Endothelial cell of umbilical vein (primary cell): ENCODE results near the gene PRKAR1B.

Experiments
- EZH2 ChIP-seq: IDR thresholded peaks from 2 replicates; pipeline ENCODE4 v1.6.1; 2012; ENCODE audit warnings: borderline replicate concordance, low read depth, mild to moderate bottlenecking, moderate library complexity, low read length, inconsistent platforms; ENCODE audit not compliant: severe bottlenecking
- GATA2 ChIP-seq: IDR thresholded peaks from 2 replicates; pipeline ENCODE4 v1.7.0; 2011; ENCODE audit warnings: low read depth, mild to moderate bottlenecking, moderate library complexity, mixed read lengths, low read length; ENCODE audit not compliant: insufficient read length, insufficient read depth
- MAX ChIP-seq: IDR thresholded peaks from 2 replicates; pipeline ENCODE4 v1.6.1; 2011; ENCODE audit not compliant: insufficient read depth, insufficient read length
- MYC ChIP-seq: IDR thresholded peaks from one replicate; pipeline ENCODE4 v1.6.1; 2011; ENCODE audit warnings: mild to moderate bottlenecking, low read depth, low read length
- POLR2A ChIP-seq: IDR thresholded peaks from 2 replicates; pipeline ENCODE4 v1.6.1; 2012; ENCODE audit warnings: low read depth, mild to moderate bottlenecking, control low read depth, low read length
- POLR2AphosphoS5 ChIP-seq: IDR thresholded peaks from 2 replicates; pipeline ENCODE4 v1.6.1; 2012; ENCODE audit warnings: low read depth, mild to moderate bottlenecking, control low read depth, low read length, moderate library complexity; ENCODE audit not compliant: insufficient read depth
- TF ChIP-seq, protein P1 (sequence below), 2 donors: IDR thresholded peaks; 1 replicate in 1 of 2; 2 replicates in 1 of 2; pipeline ENCODE4 v1.5.1; 2011; ENCODE audit warnings: low read length in 2 of 2, mild to moderate bottlenecking in 2 of 2, moderate library complexity in 2 of 2, control low read depth in 1 of 2, inconsistent platforms in 1 of 2, low read depth in 1 of 2; ENCODE audit not compliant: insufficient read depth in 1 of 2; ENCODE audit errors: extremely low read depth in 1 of 2

DNA sequence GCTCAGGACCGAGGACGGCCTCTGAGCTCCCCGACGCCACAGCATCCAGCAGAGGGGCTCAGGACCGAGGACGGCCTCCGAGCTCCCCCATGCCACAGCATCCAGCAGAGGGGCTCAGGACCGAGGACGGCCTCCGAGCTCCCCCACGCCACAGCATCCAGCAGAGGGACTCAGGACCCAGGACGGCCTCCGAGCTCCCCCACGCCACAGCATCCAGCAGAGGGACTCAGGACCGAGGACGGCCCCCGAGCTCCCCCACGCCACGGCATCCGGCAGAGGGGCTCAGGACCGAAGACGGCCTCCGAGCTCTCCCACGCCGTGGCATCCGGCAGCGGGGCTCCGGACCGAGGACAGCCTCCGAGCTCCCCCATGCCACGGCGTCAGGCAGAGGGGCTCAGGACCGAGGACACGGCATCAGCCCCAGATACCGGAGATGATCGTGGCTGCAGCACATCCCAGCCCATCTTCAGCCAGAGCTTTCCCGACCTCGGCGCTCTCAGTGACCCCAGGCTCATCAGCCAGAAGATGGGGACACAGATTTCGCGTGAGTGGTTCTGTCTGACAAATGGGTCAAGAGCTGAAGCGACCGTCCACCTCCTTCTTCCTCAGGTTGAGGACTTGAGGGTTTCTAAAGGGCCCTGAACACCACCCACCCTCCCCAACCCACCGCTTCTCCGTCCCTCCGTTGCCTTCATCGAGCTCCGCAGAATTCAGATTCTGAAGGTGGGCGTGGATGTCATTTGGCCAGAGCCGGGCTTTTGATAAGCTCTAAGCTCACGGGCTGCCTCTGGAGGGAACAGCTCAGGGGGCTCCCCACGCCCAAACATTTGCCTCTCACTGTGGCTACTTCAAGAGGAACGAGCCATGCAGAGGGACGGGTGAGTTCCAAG lies 56.3 kb downstream of the PRKAR1B start:
- TF ChIP-seq POLR2A (no peak), MAX (no peak), GATA2 (no peak), EZH2 (no peak), POLR2AphosphoS5 (no peak), MYC (no peak)
- TF ChIP-seq, protein P1, sequence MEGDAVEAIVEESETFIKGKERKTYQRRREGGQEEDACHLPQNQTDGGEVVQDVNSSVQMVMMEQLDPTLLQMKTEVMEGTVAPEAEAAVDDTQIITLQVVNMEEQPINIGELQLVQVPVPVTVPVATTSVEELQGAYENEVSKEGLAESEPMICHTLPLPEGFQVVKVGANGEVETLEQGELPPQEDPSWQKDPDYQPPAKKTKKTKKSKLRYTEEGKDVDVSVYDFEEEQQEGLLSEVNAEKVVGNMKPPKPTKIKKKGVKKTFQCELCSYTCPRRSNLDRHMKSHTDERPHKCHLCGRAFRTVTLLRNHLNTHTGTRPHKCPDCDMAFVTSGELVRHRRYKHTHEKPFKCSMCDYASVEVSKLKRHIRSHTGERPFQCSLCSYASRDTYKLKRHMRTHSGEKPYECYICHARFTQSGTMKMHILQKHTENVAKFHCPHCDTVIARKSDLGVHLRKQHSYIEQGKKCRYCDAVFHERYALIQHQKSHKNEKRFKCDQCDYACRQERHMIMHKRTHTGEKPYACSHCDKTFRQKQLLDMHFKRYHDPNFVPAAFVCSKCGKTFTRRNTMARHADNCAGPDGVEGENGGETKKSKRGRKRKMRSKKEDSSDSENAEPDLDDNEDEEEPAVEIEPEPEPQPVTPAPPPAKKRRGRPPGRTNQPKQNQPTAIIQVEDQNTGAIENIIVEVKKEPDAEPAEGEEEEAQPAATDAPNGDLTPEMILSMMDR (IDR thresholded peaks at IDR 0.05; ENCODE audit: extremely low read depth in 1 of 2, insufficient read depth in 1 of 2, low read depth in 1 of 2, low read length in 2 of 2) = no peak
